Epithelial cell of esophagus (primary cell): ENCODE results near the gene RNF166.
A peak's percentile ranks its signal among the peaks of the same experiment; 100 is the strongest.

Experiments used
- DNase-seq: peaks from one replicate; pipeline ENCODE4 v3.0.0; 2010; ENCODE audit warnings: low read depth
- H3K4me3 ChIP-seq: 2 replicates; pipeline ENCODE4 v1.5.1; 2011; ENCODE audit warnings: mild to moderate bottlenecking, low read length, control low read depth
- TF ChIP-seq, protein P1 (sequence below): IDR thresholded peaks from 2 replicates; pipeline ENCODE4 v1.5.1; 2011; ENCODE audit warnings: low read depth, mild to moderate bottlenecking, low read length, control low read depth, inconsistent platforms; ENCODE audit not compliant: insufficient read depth; ENCODE audit errors: missing control alignments

RNF166 gene

DNA sequence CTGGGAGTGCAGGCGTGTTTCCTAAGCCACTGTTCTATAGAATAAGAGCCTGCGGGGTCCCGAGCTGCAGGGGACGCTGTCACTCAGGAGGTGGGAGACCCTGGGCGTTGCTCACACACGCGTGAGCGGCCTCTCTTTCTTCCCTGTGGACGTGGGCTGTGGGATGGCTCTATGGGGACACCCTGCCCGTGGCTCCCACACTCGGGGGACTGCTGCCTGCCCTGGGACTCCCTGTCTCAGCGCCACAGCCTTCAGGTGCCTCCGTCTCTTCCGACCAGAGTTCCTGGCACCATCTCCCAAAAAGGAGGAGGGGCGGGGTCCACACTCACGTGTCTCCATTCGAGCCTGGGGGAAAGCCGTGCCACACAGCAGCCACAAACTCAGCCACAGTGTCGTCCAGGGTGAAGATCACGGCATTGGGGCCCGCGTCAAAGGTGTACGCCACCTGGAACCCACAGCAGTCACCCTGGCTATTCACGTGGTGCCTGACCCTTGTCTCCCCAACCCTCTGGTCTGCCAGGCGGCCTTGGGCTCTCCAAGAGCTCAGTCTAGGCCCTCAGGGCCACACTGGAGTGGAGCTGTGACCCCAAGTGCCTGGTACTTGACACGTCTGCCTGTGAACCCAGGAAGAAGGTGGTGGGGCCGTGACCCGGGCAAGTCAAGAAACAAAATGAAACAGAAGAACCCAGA is 51.7 kb downstream of the RNF166 start:
- TF ChIP-seq, protein P1, sequence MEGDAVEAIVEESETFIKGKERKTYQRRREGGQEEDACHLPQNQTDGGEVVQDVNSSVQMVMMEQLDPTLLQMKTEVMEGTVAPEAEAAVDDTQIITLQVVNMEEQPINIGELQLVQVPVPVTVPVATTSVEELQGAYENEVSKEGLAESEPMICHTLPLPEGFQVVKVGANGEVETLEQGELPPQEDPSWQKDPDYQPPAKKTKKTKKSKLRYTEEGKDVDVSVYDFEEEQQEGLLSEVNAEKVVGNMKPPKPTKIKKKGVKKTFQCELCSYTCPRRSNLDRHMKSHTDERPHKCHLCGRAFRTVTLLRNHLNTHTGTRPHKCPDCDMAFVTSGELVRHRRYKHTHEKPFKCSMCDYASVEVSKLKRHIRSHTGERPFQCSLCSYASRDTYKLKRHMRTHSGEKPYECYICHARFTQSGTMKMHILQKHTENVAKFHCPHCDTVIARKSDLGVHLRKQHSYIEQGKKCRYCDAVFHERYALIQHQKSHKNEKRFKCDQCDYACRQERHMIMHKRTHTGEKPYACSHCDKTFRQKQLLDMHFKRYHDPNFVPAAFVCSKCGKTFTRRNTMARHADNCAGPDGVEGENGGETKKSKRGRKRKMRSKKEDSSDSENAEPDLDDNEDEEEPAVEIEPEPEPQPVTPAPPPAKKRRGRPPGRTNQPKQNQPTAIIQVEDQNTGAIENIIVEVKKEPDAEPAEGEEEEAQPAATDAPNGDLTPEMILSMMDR, result no peak
- no peak for DNase-seq
- no peak overlapping the region for H3K4me3 ChIP-seq

DNA sequence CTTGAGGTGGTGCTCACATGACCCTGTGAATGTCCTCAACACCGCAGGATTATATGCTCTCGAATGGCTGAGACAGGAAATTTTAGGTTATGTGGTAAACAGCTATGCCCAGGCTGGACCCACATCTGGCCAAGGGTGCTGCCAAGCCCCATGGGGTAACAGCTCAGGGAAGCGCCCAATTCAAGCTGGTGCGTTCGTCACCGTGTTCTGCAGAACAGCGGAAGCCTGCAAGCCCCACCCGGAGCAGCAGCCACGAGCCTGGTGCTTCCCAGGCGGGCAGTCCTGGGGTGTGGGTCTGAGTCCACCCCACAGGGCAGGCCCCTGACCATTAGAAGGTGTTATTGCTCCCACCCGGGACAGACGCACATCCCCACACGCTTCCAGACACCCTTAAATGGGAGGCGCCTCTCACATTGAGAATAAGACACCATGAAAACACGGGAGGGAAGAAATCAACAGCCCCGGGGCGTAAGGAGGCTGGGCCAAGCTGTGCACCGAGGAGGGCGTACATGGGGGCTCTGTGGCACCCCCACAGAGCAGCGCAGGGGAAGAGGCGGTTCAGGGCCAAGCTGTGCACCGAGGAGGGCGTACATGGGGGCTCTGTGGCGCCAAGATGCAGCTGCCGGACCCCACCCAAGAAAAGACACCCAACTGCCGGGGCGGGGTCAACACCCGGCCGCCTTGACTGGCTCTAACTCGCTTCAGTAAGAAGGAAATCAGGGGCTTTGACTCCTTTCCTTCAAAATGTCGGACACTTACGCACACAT is 52.4 kb downstream of the RNF166 start:
- DNase-seq, result no peak
- no peak overlapping the region for H3K4me3 ChIP-seq
- TF ChIP-seq, protein P1, result no peak

DNA sequence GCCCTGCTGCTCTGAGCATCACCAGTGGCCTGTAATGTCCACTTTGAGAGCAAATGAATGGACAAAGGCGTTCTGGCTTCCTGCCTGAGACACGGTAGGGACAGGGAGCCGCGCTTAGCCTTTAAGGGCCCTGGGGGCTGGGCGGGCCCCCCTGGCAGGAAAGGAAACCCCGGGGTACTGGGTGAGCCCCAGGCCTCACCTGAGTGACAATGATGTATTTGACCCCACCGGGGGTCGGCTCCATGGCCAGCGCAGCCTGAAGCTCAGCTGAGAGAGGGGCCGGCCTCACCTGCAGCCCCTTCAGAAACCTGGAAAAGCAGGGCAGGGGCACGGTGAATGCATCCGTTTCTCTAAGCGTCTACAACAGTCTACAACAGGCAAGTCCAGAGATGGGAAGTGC is 53.1 kb downstream of the RNF166 start:
- no peak overlapping the region for H3K4me3 ChIP-seq
- DNase-seq, result no peak
- TF ChIP-seq, protein P1, result no peak

DNA sequence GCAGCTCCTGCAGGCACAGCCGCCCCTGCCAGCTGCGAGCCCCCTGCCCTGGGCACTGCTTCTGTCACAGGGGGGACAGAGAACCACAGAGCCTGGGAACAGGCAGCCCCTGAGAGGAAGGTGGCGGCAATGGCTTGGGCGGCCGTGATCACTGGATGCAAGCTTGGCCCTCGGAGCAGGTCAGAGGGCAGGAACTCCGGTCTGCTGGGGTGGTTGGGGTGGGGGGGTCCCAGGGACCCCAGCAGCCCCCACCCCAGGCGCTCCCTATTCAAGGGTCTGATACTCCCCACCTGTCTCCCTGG is 53.5 kb downstream of the RNF166 start:
- no peak overlapping the region for H3K4me3 ChIP-seq
- TF ChIP-seq, protein P1, result no peak
- DNase-seq, result no peak

DNA sequence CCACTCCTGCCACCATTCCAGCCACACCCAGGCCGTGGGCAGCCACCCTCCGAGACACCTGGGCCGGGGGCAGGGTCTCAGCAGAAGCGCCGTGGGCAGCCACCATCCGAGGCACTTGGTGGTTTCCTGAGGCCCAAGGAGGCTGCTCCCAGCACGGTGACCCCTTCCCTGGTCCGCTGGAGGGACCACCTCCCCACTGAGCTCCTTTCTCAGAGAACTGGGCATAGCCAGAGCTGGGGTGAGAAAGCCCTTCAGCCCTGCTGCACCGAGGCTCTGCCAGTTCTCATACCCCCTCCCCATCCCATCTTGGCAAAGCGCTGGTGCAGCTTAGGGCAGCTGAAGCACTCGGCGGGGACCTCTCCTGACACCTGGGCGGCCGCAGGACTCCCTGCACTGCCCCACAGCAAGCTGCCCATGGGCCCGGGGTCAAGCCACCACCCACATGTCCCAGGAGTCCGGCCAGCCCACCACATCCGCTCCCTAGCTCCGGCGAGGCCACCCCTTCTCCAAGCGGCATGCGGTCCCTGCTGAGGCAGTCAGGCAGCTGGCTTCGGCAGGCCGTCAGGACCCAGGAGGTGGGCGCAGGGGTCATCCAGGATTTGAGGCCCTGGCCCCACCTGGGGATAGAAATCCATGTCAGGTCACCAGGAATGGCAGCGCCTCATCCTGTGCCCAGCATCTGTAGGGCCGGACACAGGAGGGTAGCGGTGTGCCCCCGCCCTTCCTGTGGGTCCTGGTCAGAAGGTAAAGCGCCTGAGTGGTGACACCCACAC is 54.0 kb downstream of the RNF166 start:
- no peak for DNase-seq
- TF ChIP-seq, protein P1, result no peak
- H3K4me3 ChIP-seq, result no peak overlapping the region

DNA sequence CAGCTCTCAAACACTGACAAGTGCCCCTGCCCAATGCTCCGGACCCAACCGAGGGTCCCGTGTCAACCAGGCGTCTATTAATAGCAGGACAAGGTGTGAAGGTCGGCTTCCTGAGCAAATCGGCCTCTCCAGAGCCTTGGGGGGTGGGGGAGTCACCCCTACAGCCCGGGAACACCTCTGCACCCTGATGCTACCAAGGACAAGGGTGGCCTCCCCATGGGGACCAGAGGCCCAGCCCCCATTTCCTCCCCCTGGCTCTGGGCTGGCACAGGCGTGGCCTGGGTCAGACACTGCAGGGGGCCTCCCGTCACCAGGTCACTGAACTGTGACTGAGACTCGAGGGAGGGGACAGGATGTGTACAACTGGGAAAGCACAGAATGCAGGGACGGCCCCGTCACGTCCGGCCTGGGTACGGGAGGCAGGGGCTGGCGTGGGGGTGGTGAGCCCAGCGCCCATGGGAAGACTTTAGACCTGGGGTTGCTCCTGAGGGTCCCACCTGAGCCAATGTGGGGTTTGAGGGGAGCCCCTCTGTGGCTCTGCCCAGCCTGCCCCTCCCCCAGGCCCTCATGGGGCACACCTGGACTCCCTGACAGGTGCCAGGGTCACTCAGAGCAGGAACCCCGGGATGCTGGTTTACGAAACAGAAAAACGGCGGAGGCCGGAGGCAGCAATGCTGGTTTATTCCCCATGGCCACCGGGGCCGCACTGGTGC is 54.8 kb downstream of the RNF166 start:
- DNase-seq, result no peak

More for the DNA sequence above, 54.8 kb downstream of the RNF166 start:
- H3K4me3 ChIP-seq, result peak overlapping the region; percentile 55
- TF ChIP-seq, protein P1, result no peak
